SU-DHL-6 (cell line): ENCODE results near the gene ECHDC3.

Experiments
- H2AFZ ChIP-seq: fragments of 200-600 bp; sonication (generic); 2 replicates; pipeline ENCODE4 v1.6.1; 2014; ENCODE audit warnings: low read depth, mild to moderate bottlenecking, moderate library complexity, mixed read lengths, antibody characterized with exemption, low read length; ENCODE audit not compliant: severe bottlenecking
- H3F3A ChIP-seq: fragments of 200-600 bp; shearing (Covaris generic); 2 replicates; pipeline ENCODE4 v1.6.0; 2016; ENCODE audit warnings: antibody characterized with exemption, mild to moderate bottlenecking; ENCODE audit not compliant: insufficient read depth
- H3K27ac ChIP-seq: fragments of 200-600 bp; sonication (generic); 2 replicates; pipeline ENCODE4 v1.5.1; 2016; ENCODE audit warnings: low read depth, mild to moderate bottlenecking, low read length, moderate library complexity, mixed read lengths
- H3K27me3 ChIP-seq: fragments of 200-600 bp; sonication (generic), shearing (Covaris generic); 2 replicates; pipeline ENCODE4 v1.6.0; 2014; ENCODE audit warnings: mild to moderate bottlenecking, low read length
- H3K36me3 ChIP-seq: fragments of 200-600 bp; sonication (generic); 2 replicates; pipeline ENCODE4 v1.6.1; 2014; ENCODE audit warnings: mild to moderate bottlenecking, low read length, mixed read lengths
- H3K4me2 ChIP-seq: fragments of 300-600, 200-600 bp; shearing (Covaris generic), sonication (generic); 2 replicates; pipeline ENCODE4 v1.6.0; 2014; ENCODE audit warnings: low read length, low read depth, mild to moderate bottlenecking; ENCODE audit not compliant: poor library complexity, severe bottlenecking
- H3K4me3 ChIP-seq: fragments of 200-600 bp; sonication (generic); 2 replicates; pipeline ENCODE4 v1.5.1; 2014; ENCODE audit warnings: antibody characterized with exemption, low read length, mild to moderate bottlenecking, mixed read lengths; ENCODE audit not compliant: insufficient read depth, poor library complexity, severe bottlenecking
- H3K79me2 ChIP-seq: fragments of 200-600 bp; sonication (generic); 2 replicates; pipeline ENCODE4 v1.6.1; 2014; ENCODE audit warnings: mild to moderate bottlenecking, low read length, moderate library complexity; ENCODE audit not compliant: insufficient read depth
- H3K9ac ChIP-seq: fragments of 200-600 bp; sonication (generic); 2 replicates; pipeline ENCODE4 v1.7.0; 2014; ENCODE audit warnings: mild to moderate bottlenecking, low read length
- H3K9me2 ChIP-seq: fragments of 200-600 bp; sonication (generic); replicated peaks from 2 replicates; pipeline ENCODE4 v1.6.1; 2014; ENCODE audit warnings: low read length; ENCODE audit not compliant: insufficient read depth
- H3K9me3 ChIP-seq: fragments of 200-600 bp; sonication (generic); 2 replicates; pipeline ENCODE4 v1.6.1; 2014; ENCODE audit warnings: low read length, mixed read lengths; ENCODE audit not compliant: insufficient read depth
- H4K20me1 ChIP-seq: fragments of 200-600 bp; sonication (generic); 2 replicates; pipeline ENCODE4 v1.6.1; 2014; ENCODE audit warnings: low read depth, mild to moderate bottlenecking, antibody characterized with exemption, low read length, moderate library complexity, mixed read lengths
- CTCF ChIP-seq: fragments of 200-600 bp; sonication (generic); IDR thresholded peaks from one replicate; pipeline ENCODE4 v1.5.1; 2017; ENCODE audit warnings: antibody characterized with exemption, mild to moderate bottlenecking, low read length, moderate library complexity; ENCODE audit not compliant: insufficient read depth, poor library complexity, severe bottlenecking
- EZH2phosphoT487 ChIP-seq: fragments of 200-600 bp; sonication (generic), shearing (Covaris generic); conservative IDR thresholded peaks from 2 replicates; pipeline ENCODE4 v1.6.1; 2018; ENCODE audit warnings: mild to moderate bottlenecking, antibody characterized with exemption, low read length, moderate library complexity, mixed read lengths

Gene ECHDC3

DNA sequence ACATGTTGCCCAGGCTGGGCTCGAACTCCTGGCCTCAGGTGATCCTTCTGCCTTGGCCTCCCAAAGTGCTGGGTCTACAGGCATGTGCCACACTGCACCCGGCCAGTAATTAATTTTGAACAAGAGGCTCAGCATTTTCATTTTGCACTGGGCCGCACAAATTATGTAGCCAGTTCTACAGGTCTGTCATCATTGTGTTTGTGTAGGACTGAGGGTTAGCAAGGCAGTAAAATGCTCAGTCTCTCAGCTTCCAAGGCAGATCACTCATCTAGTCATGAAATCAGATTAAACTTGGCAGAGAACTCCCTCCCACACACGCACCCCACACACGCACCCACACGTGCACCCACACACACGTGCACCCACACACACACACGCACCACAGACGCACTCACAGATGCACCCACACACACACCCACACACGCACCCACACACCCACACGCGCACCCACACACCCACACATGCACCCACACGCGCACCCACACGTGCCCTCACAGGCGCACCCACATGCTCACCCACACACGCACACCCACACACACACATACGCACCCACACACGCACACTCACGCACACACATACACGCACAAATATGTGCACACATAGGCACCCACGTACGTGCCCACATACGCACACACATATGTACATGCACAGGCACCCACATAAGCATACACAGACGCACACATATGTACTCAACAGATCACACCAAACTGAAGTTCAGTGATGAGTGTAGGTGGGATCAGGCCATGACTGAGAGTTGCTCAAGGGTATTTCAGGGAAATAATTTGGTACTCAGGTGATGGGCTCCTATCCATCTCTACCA, 53.1 kb downstream of the ECHDC3 start:
- TF ChIP-seq EZH2phosphoT487 (no peak), CTCF (no peak)
- H3K9me3 ChIP-seq = no peaks in the 10 kb centered on the region
- H3K4me2 ChIP-seq = no peak overlapping the region
- H3K4me3 ChIP-seq = no peak overlapping the region
- no peaks in the 10 kb centered on the region for H3K79me2 ChIP-seq
- H4K20me1 ChIP-seq = no peaks in the 10 kb centered on the region
- H3K27me3 ChIP-seq = no peaks in the 10 kb centered on the region
- H3K9ac ChIP-seq = no peak overlapping the region
- H2AFZ ChIP-seq = no peak overlapping the region
- H3K36me3 ChIP-seq = no peaks in the 10 kb centered on the region
- no peak overlapping the region for H3K27ac ChIP-seq
- no peaks in the 10 kb centered on the region for H3F3A ChIP-seq
- H3K9me2 ChIP-seq = no peaks in the 10 kb centered on the region

DNA sequence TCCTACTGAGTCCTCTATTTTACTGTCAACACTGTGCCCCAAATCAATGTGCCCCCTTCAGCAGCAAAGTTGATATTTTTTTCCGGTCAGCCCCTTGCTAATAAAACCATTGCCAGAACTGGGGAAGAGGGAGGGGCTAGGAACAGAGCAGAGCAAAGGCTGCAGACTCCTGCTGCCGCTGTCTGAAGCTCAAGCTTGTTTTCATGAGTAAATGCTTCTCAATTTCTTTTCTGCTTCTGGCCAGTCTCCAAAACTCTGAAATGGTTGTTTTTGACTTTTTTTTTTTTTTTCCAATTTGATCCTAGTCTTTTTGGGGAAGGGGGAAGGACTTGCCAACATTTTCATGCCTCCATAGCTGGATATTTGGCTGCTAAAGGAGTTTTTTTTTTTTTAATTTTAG, 54.3 kb downstream of the ECHDC3 start:
- Histone ChIP-seq H3K79me2 (no peaks in the 10 kb centered on the region), H2AFZ (no peak overlapping the region), H4K20me1 (no peaks in the 10 kb centered on the region), H3K36me3 (no peaks in the 10 kb centered on the region), H3K9ac (no peak overlapping the region), H3K9me3 (no peaks in the 10 kb centered on the region), H3K4me2 (no peak overlapping the region), H3F3A (no peaks in the 10 kb centered on the region), H3K27me3 (no peaks in the 10 kb centered on the region), H3K9me2 (no peaks in the 10 kb centered on the region), H3K27ac (no peak overlapping the region), H3K4me3 (no peak overlapping the region)
- no peak for TF ChIP-seq CTCF
- no peak for TF ChIP-seq EZH2phosphoT487

DNA sequence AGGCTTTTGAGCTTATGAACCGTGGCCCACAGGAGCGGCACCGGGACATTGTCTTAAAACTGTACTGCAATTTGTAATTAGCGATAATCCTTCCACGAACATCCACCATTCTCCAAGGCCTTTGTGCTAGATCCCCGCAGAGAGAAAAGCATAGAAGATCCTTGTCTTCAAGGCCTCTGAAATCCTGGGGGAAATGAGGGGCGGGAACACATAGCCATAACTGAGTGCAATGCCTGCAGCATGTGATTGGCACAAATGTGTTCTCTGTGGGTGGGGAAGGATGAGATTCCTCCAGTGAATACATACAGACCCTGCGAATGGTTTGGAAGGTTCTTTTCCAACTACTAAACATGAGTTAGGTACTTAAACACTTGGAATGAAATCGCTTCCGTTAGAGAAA, 55.1 kb downstream of the ECHDC3 start:
- H3K27ac ChIP-seq = no peak overlapping the region
- no peak overlapping the region for H3K9ac ChIP-seq
- H2AFZ ChIP-seq = no peak overlapping the region
- no peak overlapping the region for H3K4me2 ChIP-seq
- H3K36me3 ChIP-seq = no peaks in the 10 kb centered on the region
- no peaks in the 10 kb centered on the region for H3K9me3 ChIP-seq
- no peaks in the 10 kb centered on the region for H3F3A ChIP-seq
- H3K27me3 ChIP-seq = no peaks in the 10 kb centered on the region
- no peaks in the 10 kb centered on the region for H3K79me2 ChIP-seq
- TF ChIP-seq CTCF = no peak
- no peak for TF ChIP-seq EZH2phosphoT487
- no peaks in the 10 kb centered on the region for H4K20me1 ChIP-seq
- no peak overlapping the region for H3K4me3 ChIP-seq
- H3K9me2 ChIP-seq = no peaks in the 10 kb centered on the region
